ENCODE data around the gene SMIM41. TPM values are rescaled to one million over a fixed set of nuclear protein-coding genes. Genes with fewer than 3 reads are reported as not detected.

The SMIM41 gene
- total and polyA plus RNA-seq, 12 donors = 0.10 to 2.1 (median 0.68) TPM; not detected in 8

DNA sequence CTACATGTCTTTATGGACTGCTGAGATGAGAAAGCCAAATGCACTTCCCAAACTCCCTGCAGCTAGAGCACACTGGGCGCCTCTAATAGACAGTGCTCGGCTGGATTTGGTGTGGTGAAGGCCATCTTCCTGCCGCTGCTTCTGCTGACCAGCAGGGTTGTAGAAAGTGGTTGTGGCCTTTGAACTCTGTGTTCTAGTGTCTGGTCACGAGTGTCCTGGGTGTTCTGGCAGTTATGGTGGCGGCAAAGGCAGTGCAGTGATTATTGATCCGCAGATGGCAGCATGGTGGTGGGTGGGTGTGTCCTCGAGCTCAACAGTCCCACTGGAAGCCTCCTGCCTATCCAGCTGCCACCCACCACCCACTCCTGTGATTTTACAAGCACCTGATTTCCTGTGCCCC, 43.4 kb downstream of the SMIM41 start:
- TF ChIP-seq, protein P1, sequence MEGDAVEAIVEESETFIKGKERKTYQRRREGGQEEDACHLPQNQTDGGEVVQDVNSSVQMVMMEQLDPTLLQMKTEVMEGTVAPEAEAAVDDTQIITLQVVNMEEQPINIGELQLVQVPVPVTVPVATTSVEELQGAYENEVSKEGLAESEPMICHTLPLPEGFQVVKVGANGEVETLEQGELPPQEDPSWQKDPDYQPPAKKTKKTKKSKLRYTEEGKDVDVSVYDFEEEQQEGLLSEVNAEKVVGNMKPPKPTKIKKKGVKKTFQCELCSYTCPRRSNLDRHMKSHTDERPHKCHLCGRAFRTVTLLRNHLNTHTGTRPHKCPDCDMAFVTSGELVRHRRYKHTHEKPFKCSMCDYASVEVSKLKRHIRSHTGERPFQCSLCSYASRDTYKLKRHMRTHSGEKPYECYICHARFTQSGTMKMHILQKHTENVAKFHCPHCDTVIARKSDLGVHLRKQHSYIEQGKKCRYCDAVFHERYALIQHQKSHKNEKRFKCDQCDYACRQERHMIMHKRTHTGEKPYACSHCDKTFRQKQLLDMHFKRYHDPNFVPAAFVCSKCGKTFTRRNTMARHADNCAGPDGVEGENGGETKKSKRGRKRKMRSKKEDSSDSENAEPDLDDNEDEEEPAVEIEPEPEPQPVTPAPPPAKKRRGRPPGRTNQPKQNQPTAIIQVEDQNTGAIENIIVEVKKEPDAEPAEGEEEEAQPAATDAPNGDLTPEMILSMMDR (IDR thresholded peaks at IDR 0.05) = no peak
- no peak for TF ChIP-seq POLR2A (IDR thresholded peaks at IDR 0.05)
- Histone ChIP-seq H3K27ac (no peak overlapping the region), H3K36me3 (replicated peaks in 1 of 2) (no peaks in the 10 kb centered on the region), H3K4me3 (no peak overlapping the region), H3K4me1 (replicated peaks in 1 of 2) (no peaks in the 10 kb centered on the region), H3K9me3 (replicated peaks in 1 of 3) (no peaks in the 10 kb centered on the region), H3K27me3 (peaks cover 6% of the 10 kb centered on the region)
- WGBS, 4 donors = 71 to 93% (median 79%) methylated on average over 6 to 7 of the region's 7 CpGs
- intact Hi-C loops (cut with DNase I) = no loop called here
- DNase-seq = no peak

DNA sequence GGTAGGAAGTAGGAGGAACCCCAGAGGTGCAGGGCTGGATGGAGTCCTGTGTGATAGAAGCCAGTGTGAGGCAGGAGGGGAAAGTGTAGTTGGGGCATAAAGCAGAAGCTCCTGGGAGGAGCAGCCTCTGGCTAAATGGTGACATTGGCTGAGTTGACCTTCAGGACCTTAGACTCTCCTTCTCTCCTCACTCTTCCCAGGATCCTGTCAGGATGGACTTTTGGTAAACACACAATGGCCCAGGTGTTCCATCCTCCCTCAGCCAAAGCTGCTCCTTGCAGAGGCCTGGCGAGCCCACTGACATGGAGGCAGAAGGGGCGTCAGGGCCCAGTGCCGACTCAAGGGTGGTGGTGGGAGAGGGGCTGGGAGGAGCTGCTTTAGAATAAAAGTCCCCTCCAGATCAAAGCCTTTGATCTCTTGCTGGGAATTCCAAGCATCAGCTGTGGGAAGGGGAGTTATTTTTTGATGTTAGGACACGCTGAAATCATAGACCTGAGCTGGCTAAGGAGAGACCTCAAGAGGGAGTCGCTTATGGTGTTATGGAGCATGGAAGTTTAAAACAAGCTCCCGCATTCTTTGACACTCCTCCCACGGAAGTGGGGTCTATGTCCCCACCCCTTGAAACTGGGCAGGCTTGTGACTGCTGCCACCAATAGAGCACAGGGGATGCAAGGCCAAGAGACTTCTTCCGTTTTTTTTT, 44.1 kb downstream of the SMIM41 start:
- H3K27me3 ChIP-seq = peaks cover 6% of the 10 kb centered on the region
- intact Hi-C loops (cut with DNase I) = no loop called here

DNA sequence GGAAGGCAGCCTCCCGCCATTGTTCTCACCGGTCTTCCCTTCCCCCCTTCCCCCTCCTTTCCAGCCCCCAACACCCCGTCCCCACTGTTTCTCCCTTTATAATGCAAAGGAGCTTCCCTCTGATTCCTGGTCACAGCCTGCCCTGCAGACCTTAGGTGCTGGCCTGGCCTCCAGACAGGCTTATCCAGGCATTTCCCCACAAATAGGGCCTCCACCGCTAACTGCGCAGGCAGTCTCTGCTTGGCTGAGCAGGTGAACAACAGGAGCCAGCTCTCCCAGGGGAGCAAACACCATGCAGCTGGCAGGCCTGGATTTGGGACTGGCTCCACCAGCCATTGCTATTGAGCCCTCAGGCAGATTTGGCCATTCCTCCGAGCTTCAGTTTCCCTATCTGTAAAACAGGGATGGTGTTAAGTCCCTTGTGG, 46.0 kb downstream of the SMIM41 start:
- peaks cover 6% of the 10 kb centered on the region for H3K27me3 ChIP-seq
- peak overlapping the region in 1 of 5 donors; percentile 78 for H3K27ac ChIP-seq
- no peak overlapping the region for H3K4me3 ChIP-seq
- no peaks in the 10 kb centered on the region for H3K4me1 ChIP-seq (replicated peaks in 1 of 2)
- H3K36me3 ChIP-seq (replicated peaks in 1 of 2) = no peaks in the 10 kb centered on the region
- no peaks in the 10 kb centered on the region for H3K9me3 ChIP-seq (replicated peaks in 1 of 3)
- 74 to 84% (median 79%) methylated on average over 4 to 6 of the region's 6 CpGs for WGBS, 4 donors
- TF ChIP-seq POLR2A (IDR thresholded peaks at IDR 0.05) = no peak
- TF ChIP-seq, protein P1 (IDR thresholded peaks at IDR 0.05) = no peak
- intact Hi-C loops (cut with DNase I) = no loop called here
- no peak for DNase-seq

More for the DNA sequence above, 44.1 kb downstream of the SMIM41 start:
- TF ChIP-seq, protein P1 (IDR thresholded peaks at IDR 0.05) = no peak
- no peak for TF ChIP-seq POLR2A (IDR thresholded peaks at IDR 0.05)
- no peaks in the 10 kb centered on the region for H3K9me3 ChIP-seq (replicated peaks in 1 of 3)
- no peaks in the 10 kb centered on the region for H3K36me3 ChIP-seq (replicated peaks in 1 of 2)
- no peaks in the 10 kb centered on the region for H3K4me1 ChIP-seq (replicated peaks in 1 of 2)
- 49 to 76% (median 66%) methylated on average over 5 to 8 of the region's 8 CpGs for WGBS, 4 donors
- DNase-seq = no peak
- no peak overlapping the region for H3K27ac ChIP-seq
- H3K4me3 ChIP-seq = no peak overlapping the region

DNA sequence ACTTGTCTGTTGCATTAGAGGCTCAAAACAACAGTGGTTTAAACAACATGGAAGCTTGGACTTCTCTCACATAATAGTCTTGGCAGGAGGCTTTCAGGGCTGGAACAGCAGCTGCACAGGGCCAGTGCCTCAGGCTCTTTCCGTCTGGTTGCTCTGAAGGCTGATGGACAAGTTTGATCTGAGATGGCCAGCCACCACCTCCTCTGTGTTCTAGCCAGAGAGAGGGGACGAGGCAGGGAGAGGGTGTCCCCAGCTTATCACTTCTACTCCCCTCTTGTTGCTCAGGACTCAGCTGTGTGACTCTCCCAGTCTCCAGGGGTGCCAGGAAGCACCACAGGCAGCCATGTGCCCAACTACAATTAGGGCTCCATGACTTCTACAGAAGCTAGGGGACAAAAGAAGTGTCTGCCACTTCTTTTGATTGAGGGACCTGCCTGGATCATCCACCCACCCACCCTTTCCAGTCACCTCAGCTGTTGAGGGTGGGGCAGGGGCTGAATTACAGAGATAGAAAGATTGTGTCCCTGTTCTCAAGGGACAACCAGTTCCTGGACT, 46.6 kb downstream of the SMIM41 start:
- intact Hi-C loops (cut with DNase I) = no loop called here

More for the DNA sequence above, 46.6 kb downstream of the SMIM41 start:
- WGBS, 4 donors = 61 to 82% (median 73%) methylated on average over 2 of the region's 2 CpGs; no CpG with 5 or more reads in 1 of the 4 donors
- Histone ChIP-seq H3K9me3 (replicated peaks in 1 of 3) (no peaks in the 10 kb centered on the region), H3K4me1 (replicated peaks in 1 of 2) (no peaks in the 10 kb centered on the region), H3K4me3 (no peak overlapping the region), H3K36me3 (replicated peaks in 1 of 2) (no peaks in the 10 kb centered on the region), H3K27ac (peak overlapping the region in 3 of 5 donors; percentile 37 to 78 (median 42)), H3K27me3 (peaks cover 5% of the 10 kb centered on the region)
- no peak for DNase-seq
- TF ChIP-seq, protein P1 (IDR thresholded peaks at IDR 0.05) = no peak
- no peak for TF ChIP-seq POLR2A (IDR thresholded peaks at IDR 0.05)
